Neural cell (in vitro differentiated cells): ENCODE data around the gene MED13L. TPM values are rescaled to one million over a fixed set of nuclear protein-coding genes. Genes with fewer than 3 reads are reported as not detected.

Experiments
- H2AFZ ChIP-seq: fragments of 200-600, 300-800 bp; sonication (generic), shearing (Covaris generic); 2 replicates; pipeline ENCODE4 v1.6.0; 2014; ENCODE audit warnings: low read depth, mild to moderate bottlenecking, antibody characterized with exemption, low read length, moderate library complexity
- H3F3A ChIP-seq: fragments of 200-600 bp; shearing (Covaris generic); 2 replicates; pipeline ENCODE4 v1.6.1; 2016; ENCODE audit warnings: mild to moderate bottlenecking, moderate library complexity, mixed read lengths, antibody characterized with exemption, low read length; ENCODE audit not compliant: insufficient read depth, poor library complexity, severe bottlenecking
- H3K27ac ChIP-seq: fragments of 200-600, 300-800 bp; sonication (generic), shearing (Covaris generic); 2 replicates; pipeline ENCODE4 v1.5.1; 2014; ENCODE audit warnings: mild to moderate bottlenecking, low read length, moderate library complexity
- H3K27me3 ChIP-seq: fragments of 300-800, 200-600 bp; sonication (generic), shearing (Covaris generic); 2 replicates; pipeline ENCODE4 v1.6.0; 2014; ENCODE audit warnings: mild to moderate bottlenecking, low read depth, low read length, moderate library complexity; ENCODE audit not compliant: insufficient read depth
- H3K36me3 ChIP-seq: fragments of 300-800, 200-600 bp; sonication (generic), shearing (Covaris generic); 2 replicates; pipeline ENCODE4 v1.5.1; 2014; ENCODE audit warnings: mild to moderate bottlenecking, antibody characterized with exemption, low read length, moderate library complexity; ENCODE audit not compliant: insufficient read depth
- H3K4me2 ChIP-seq: fragments of 300-800, 200-600 bp; sonication (generic), shearing (Covaris generic); 2 replicates; pipeline ENCODE4 v1.6.0; 2014; ENCODE audit warnings: mild to moderate bottlenecking, low read length
- H3K4me3 ChIP-seq: fragments of 300-800, 200-600 bp; sonication (generic), shearing (Covaris generic); 2 replicates; pipeline ENCODE4 v1.5.1; 2014; ENCODE audit warnings: mild to moderate bottlenecking, low read length, moderate library complexity
- H3K79me2 ChIP-seq: fragments of 200-600 bp; shearing (Covaris generic); replicated peaks from 2 replicates; pipeline ENCODE4 v1.6.0; 2014; ENCODE audit warnings: mild to moderate bottlenecking, low read length, moderate library complexity; ENCODE audit not compliant: insufficient read depth
- H3K9ac ChIP-seq: fragments of 300-800, 200-600 bp; sonication (generic), shearing (Covaris generic); 2 replicates; pipeline ENCODE4 v1.6.1; 2016; ENCODE audit warnings: mild to moderate bottlenecking, low read length, mixed read lengths
- H3K9me2 ChIP-seq: fragments of 200-600 bp; shearing (Covaris generic); 2 replicates; pipeline ENCODE4 v1.6.1; 2016; ENCODE audit warnings: mild to moderate bottlenecking, low read length, mixed read lengths; ENCODE audit not compliant: insufficient read depth
- H3K9me3 ChIP-seq: fragments of 200-600, 300-800 bp; sonication (generic), shearing (Covaris generic); 2 replicates; pipeline ENCODE4 v1.6.1; 2016; ENCODE audit warnings: mild to moderate bottlenecking, mixed run types, low read length, moderate library complexity, mixed read lengths
- H4K20me1 ChIP-seq: fragments of 200-600 bp; shearing (Covaris generic); 2 replicates; pipeline ENCODE4 v1.6.1; 2016; ENCODE audit warnings: mild to moderate bottlenecking, mixed run types; ENCODE audit not compliant: insufficient read depth
- CTCF ChIP-seq: fragments of 450-650 bp; IDR thresholded peaks from 2 replicates; pipeline ENCODE4 v1.5.1; 2014; ENCODE audit warnings: antibody characterized with exemption, mild to moderate bottlenecking, moderate library complexity; ENCODE audit not compliant: poor library complexity, severe bottlenecking
- EP300 ChIP-seq: fragments of 450-650 bp; conservative IDR thresholded peaks from 2 replicates; pipeline ENCODE4 v1.6.1; 2014; ENCODE audit warnings: antibody characterized with exemption, mild to moderate bottlenecking, moderate library complexity; ENCODE audit not compliant: poor library complexity, severe bottlenecking
- EZH2 ChIP-seq: fragments of 200-600, 300-800 bp; shearing (Covaris generic), sonication (generic); IDR thresholded peaks from 2 replicates; pipeline ENCODE4 v1.6.1; 2014; ENCODE audit warnings: antibody characterized with exemption, low read length, borderline replicate concordance, mild to moderate bottlenecking; ENCODE audit not compliant: insufficient read depth, poor library complexity, severe bottlenecking
- MXI1 ChIP-seq: fragments of 450-650 bp; conservative IDR thresholded peaks from 2 replicates; pipeline ENCODE4 v1.6.1; 2014; ENCODE audit warnings: antibody characterized with exemption, mild to moderate bottlenecking; ENCODE audit not compliant: poor library complexity, severe bottlenecking
- POLR2AphosphoS5 ChIP-seq: IDR thresholded peaks from 2 replicates; pipeline ENCODE4 v1.6.1; 2012
- RAD21 ChIP-seq: fragments of 450-650 bp; conservative IDR thresholded peaks from 2 replicates; pipeline ENCODE4 v1.6.1; 2014; ENCODE audit warnings: antibody characterized with exemption, mild to moderate bottlenecking, moderate library complexity
- REST ChIP-seq: IDR thresholded peaks from 2 replicates; pipeline ENCODE4 v1.6.1; 2012; ENCODE audit warnings: borderline replicate concordance
- SMC3 ChIP-seq: fragments of 450-650 bp; conservative IDR thresholded peaks from 2 replicates; pipeline ENCODE4 v1.6.1; 2014; ENCODE audit warnings: antibody characterized with exemption, mild to moderate bottlenecking, moderate library complexity; ENCODE audit not compliant: poor library complexity
- TAF1 ChIP-seq: IDR thresholded peaks from 2 replicates; pipeline ENCODE4 v1.6.1; 2012; ENCODE audit warnings: low read depth
- polyA plus RNA-seq: library from polyadenylated mRNA; depleted of rRNA; stranded (reverse); fragments of >200 nt; gene quantifications from 2 replicates; pipeline ENCODE4 v1.2.3, GENCODE V29; 2014

MED13L gene
- polyA plus RNA-seq, 1 donor from 2014 or later: 38.9 TPM

- Histone ChIP-seq H3K9me3 (no peaks in the 10 kb centered on the region), H3K9ac (no peak overlapping the region), H3K4me2 (no peak overlapping the region), H3K4me3 (no peak overlapping the region), H4K20me1 (no peaks in the 10 kb centered on the region), H3K9me2 (no peaks in the 10 kb centered on the region), H2AFZ (no peak overlapping the region), H3K27me3 (no peaks in the 10 kb centered on the region), H3K27ac (no peak overlapping the region), H3F3A (peaks cover 2% of the 10 kb centered on the region), H3K36me3 (no peaks in the 10 kb centered on the region), H3K79me2 (peaks cover 34% of the 10 kb centered on the region)
- TF ChIP-seq MXI1 (no peak), POLR2AphosphoS5 (no peak), TAF1 (no peak), REST (no peak), CTCF (no peak), RAD21 (no peak), SMC3 (no peak), EP300 (no peak), EZH2 (no peak)
Observed at GRCh38 chr12:116159593-116160200, 117.8 kb downstream of the MED13L start.

GRCh38 chr12:116159175-116159574 is 118.3 kb downstream of the MED13L start:
- no peak overlapping the region for H3K27ac ChIP-seq
- H3K27me3 ChIP-seq: no peaks in the 10 kb centered on the region
- no peaks in the 10 kb centered on the region for H3F3A ChIP-seq
- H3K36me3 ChIP-seq: no peaks in the 10 kb centered on the region
- no peak overlapping the region for H3K4me3 ChIP-seq
- H3K4me2 ChIP-seq: no peak overlapping the region
- no peak overlapping the region for H2AFZ ChIP-seq
- H3K9me2 ChIP-seq: no peaks in the 10 kb centered on the region
- no peak overlapping the region for H3K9ac ChIP-seq
- no peaks in the 10 kb centered on the region for H3K9me3 ChIP-seq
- TF ChIP-seq EZH2: no peak
- TF ChIP-seq REST: no peak
- TF ChIP-seq TAF1: no peak
- TF ChIP-seq RAD21: no peak
- no peak for TF ChIP-seq EP300
- no peaks in the 10 kb centered on the region for H4K20me1 ChIP-seq
- peaks cover 34% of the 10 kb centered on the region for H3K79me2 ChIP-seq
